NCI-H2029 (cell line): ENCODE data around the gene NTNG2.

ENCODE experiments used
- DNase-seq: peaks from one replicate; lab custom pipeline; 2025; lab: John Stamatoyannopoulos, UW

The NTNG2 gene

DNA sequence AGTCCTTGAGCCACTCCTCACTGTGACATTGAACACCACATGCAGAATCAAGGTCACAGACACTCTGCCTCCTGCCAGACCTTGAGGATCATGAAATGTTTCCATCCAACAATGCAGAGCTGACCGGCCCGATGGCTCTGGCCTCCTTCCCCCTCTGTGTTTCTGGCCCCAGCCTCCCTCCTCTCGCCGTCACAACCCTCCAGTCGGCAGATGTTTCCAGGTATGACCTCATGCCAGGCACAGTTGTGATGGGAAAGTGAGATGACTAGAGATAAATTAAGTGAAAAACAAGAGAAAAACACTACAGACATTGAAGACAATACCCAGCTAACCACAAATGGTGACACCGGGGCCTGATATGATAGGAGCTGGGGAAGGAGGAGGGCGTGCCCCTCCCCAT is 9.8 kb downstream of the NTNG2 start:
- peak; percentile 14 for DNase-seq

DNA sequence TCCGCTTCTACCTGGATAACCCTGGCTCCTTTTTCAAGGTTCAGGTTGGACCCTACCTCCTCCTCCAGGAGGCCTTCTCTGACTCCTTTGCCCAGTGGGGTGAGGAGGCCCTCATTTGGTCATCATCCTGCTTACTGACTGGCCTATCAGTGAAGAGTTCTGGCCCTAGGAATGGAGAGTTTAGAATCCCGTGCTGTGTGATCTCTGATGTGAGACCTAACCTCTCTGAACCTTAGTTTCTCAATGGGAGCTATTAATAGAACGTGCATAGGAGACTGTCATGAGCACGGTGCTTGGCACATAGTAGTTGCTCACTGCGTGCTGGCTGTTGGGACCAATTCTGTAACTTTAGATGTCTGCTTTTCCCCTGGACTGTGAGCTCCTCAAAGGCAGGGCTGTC is 10.3 kb downstream of the NTNG2 start:
- no peak for DNase-seq

DNA sequence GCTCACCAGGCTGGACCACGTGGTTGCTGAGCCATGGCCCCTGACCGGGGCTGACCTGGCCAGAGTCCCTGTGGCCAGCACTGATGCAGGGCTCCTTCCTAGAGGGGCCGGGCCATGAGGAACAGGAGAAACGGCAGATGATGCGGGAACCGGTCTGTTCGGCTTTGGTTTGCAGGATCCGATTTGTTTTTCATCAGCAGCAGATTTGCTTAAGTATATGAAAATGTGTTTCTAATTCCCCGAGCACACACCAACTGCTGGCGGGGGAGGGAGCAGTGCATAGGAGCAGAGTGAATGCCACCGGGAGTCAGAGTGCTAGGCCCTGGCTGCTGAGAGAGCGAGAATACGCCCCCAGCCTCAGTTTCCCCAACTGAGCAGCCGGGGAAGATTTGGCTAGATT is 13.6 kb downstream of the NTNG2 start:
- DNase-seq, result no peak

DNA sequence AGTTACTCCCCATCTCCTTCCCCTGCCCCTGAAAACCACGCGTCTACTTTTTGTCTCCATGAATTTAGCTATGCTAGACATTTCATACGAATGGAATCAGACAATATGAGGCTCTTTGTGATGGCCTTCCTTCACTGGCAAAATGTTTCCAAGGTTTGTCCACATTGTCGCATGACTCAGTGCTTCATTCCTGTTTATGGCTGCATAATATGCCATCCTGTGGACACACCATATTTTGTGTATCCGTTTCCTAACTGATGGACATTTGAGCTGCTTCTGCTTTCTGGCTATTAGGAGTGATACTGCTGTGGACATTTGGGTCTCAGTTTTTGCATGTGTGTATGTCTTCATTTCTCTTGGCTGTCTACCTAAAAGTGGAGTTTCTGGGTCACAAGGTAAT is 14.5 kb downstream of the NTNG2 start:
- DNase-seq, result no peak

DNA sequence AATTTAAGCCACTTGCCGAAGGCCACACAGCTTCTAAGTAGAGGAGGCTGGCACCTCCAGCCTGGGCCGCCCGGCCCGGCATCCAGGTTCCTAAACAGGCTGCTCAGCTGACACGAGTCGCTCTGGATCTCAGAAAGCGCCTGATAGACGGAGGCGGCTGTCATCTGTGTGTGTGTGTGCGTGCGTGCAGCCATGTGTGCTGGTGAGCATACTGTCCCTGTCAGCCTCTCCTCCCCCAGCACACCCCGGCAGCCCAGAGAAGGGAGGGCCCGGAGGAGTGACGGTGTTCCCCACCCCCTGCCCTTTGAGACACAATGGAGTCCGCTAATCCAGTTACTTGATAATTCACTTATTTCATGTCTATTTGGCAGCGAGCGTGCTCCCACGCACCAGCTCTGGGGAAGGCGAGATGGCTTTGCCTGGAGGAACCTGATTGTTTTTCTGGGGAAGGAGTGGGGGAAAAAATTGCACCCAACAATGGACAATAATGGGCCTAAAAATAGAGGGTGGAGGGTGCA is 20.0 kb downstream of the NTNG2 start:
- no peak for DNase-seq

DNA sequence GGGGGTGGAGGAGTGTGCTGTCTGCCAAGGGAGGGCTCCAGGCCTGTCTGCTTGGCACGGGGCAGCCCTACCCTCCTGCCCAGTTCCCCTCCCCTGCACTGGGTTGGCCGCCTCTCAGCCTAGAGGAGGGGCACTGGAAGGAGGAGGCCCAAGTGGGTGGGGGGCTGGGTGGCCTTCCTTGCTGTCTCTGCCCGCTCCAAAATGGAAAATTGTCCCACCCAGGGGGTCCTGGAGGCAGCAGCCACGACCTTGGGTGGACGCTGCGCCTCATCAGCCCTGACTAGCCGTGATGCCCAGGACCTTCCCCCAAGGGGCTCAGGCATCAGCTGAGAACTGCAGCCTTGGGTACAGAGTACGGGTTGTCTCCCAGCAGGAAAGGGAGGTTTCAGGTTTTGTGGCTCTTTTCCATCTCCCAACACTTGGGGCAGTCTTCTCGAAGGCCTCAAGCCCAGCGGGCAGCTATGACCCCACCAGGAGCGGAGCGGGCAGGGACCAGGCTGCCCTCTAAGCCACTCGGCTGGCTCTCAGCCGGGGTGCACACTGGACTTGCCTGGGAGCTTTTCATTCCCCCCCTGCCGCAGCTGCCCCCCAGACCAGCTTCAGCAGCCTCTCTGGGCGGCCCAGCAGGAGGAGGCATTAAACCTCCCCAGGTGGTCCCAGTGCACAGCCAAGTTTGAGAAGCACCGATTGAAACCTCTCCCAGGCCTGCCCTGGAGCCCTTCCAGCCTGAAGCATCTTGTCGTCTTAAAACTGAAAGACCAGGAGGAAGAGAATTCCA is 20.6 kb downstream of the NTNG2 start:
- no peak for DNase-seq

DNA sequence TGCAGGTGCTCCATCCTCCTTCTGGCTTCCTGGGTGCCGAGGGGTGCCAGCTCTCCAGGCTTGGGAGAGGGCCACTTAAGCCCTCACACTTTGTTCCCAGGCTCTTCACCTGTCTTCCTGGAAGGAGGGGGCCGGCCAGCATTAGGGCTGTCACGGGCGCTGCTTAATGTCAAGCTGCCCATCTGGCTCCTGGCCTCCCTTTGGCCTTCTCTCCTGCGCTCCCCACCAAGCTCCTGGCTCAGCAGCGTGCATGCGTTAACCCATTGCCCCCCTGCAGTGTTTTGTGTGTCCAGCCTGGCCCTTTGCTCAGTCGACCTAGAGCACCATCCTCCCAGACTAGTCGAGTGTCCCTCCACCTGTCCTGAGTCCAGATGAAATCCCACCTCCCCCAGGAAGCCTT is 21.3 kb downstream of the NTNG2 start:
- peak; percentile 44 for DNase-seq

DNA sequence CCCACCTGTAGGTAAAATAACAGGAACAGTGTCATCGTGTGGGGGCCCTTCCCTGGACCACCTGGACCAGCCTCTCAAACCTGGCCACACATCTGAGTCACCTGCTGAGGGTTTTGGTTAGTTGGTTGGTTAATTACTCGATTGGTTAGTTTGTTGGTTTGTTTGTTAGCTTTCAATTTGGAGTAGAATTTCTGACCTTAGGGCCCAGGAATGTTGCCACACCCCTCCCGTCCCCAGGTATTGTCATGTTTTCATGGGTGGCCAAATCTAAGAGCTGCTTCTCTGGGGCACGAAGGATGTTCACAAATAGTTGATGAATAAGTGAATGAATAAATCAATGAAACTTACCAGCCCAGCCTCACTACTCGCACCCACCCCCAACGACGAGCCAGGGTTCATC is 21.9 kb downstream of the NTNG2 start:
- DNase-seq, result no peak

DNA sequence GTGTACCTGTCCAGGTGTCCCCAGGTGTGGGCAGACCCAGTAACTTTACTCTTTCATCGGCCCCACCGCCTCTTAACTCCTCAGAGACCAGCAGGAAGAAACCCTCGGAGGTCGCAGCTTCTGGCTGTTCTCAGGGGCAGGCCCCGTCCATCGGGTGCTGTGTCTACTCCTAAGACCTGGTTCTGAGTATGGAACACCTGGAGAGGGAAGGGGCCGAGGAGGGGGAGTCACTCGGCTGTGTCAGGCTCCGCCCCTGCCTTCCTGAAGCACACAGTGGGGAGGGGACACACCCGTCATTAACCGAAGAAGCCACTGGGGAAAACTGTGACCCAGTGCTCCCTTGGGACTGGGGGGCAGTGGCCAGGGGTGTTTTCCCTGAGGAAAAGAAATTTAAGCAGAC is 22.3 kb downstream of the NTNG2 start:
- no peak for DNase-seq

DNA sequence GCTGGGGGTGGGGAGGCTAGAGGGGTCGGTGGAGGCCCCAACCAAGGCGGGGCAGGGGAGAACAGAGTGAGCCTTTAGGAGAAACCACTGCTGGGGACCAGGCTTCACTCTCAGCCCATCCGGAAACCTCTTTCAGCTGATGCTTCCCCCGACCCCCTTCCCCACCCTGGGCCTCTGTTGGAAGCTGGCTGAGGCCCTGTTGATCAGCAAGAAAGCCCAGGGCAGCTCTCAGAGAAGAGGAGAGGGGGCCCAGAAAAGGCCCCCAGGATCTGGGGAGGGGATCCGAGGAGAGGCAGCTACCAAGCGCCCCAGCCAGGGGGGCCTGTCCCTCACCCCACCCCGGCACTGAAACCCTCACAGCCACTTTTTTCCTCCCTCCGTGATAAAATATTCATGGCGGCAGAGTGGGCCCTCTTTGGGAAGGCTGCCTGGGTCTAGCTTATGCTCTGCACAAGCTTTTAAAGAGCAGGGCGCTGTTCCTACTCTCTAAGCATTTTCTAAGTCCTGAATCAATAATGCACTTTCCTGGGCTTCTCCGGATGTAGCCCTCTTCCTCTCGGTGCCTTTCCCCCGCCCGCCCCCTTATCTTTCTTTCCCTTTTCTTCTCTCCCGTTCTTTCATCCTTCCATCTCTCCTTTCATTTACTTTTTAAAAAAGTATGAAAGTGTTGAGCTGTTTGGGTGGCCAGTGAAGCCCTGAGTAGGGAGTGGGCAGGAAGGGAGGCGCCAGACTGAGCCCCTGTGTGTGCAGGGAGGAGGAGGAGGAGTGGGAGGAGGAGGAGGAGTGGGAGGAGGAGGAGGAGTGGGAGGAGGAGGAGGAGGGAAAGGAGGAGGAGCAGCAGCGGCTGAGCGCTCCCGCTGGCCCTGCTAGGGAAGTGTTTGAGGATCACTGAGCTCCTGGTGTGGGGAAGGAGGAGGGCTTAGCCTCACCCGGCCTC is 23.5 kb downstream of the NTNG2 start:
- no peak for DNase-seq

DNA sequence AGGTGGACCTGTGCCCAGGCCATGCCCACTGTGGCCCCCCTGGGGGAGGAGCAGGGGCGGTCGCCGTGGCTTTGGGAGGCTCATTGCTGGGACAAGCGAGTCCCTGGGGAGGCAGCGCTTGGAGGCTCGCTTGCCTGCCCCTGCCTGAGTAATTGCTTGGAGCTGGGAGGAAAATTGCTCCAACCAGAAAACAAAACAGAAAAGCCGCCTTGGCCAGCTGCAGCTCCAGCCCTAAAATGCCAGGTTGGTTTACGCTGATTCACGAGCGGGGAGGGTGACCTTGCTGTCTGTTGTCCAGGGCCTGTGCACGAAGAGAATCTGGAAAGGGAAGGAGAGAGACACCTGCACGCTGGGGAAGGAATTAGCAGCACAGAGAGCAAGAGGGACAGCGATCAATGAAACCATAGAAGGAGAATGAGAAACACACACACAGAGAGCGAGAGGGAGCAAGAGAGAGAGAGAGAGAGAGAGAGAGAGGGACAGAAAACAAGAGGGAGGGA is 25.3 kb downstream of the NTNG2 start:
- DNase-seq, result no peak

DNA sequence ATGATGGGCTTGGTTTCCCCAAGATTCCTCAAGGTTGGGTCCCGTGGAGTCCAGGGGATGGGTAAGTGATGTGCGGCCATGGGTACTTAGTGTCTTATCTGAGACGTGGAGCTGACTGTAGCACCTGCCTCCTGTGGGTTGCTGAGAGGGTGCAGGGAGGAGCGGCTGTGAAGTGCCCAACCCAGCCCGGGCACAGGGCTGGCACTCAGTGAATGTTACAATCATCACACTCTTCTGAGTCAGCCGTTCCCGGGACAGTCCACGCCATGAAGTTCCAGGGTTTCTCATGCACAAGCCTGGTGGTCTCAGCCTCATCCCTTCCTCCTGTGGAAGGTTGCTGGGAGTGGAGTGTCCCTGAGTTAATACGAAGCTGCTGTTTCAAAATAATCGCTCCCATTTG is 29.1 kb downstream of the NTNG2 start:
- DNase-seq, result no peak

DNA sequence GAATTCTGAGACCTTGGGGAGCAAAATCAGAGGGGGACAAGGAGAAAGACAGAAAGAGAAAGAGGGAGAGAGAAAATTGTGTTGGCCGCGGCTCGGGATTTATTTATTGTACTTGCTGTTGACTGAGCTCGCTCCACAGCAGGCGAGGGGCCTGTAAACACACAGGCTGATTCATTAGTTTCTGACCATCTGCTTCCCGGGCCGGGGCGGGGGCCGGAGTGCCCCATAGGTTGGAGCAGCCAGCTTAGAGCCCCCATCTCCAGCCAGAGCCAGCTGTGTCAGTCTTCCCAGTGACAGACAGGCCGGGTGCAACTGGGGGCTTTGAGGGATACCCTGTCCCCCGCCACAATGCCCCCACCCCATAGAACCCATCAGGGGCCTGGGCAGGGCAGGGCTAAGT is 30.9 kb downstream of the NTNG2 start:
- DNase-seq, result no peak

DNA sequence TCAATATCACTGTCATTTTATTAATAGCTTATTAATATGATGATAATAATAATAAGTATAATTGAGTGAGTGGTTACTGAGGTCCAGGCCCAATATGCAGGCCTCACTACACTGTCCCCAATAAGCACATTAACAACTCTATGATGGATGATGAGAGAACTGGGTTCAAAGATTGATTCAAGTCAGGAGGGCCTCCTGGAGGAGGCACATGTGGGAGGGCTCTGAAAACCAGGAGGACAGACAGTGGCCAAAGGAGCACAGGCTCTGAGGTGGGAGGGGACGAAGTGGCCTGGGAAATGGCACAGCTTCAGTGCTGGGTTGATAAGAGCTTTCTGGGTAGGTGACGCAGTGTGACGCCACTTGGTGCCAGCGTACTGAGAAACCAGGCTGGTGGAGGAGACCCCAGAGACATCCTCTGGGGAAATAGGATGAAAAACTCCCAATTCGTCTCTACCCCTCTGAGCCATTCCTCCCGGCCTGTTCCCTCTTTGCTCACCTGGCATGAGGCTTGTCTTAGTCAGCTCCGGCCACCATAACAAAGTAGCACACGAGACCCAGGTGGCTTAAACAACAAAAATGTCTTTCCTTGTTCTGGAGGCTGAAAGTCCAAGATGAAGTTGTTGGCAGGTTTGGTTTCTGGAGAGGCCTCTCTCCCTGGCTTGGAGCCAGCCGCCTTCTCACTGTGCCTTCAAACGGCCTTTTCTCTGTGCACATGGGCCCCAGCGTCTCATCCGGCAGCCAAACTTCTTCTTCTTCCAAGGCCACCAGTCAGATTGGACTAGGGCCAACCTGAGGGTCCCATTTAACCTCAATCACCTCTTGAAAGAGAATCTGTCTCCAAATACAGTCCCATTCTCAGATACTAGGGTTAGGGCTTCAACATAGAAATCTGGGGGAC is 31.6 kb downstream of the NTNG2 start:
- DNase-seq, result no peak

DNA sequence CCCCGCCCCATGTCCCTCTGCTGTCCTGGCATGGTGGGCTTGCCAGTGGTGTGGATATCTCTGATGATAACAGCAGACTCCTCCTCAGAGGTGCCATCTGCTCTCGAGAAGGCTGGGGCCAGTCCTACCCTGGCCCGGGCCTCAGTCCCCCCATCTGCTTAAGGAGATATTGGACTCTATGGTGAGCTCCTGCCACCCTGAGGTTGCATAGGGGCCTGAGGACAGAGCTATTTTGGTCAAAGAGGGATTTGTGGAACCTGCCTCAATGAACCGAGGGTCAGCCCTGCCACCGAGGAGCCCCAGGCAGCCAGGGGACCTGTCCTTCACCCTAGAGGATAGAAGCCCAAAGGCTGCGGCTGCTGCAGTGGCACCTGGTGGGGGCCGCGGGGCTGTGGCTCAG is 32.6 kb downstream of the NTNG2 start:
- no peak for DNase-seq

DNA sequence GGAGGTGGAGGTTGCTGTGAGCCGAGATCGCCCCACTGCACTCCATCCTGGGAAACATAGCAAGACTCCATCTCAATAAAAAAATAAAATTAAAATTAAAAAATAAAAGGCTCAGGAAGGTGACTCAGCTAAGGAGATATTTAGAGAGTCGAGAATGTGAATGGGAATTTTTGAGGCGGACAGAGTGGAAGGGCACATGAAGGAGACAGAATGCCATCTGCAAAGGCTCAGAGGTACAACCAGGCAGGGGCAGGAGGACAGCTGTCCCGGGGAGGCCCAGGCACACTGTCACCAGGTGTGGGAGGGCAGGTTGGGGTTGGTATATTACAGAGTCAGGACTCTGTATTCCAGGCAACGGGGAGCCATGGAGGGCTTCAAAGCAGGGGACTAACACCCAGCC is 35.5 kb downstream of the NTNG2 start:
- no peak for DNase-seq

DNA sequence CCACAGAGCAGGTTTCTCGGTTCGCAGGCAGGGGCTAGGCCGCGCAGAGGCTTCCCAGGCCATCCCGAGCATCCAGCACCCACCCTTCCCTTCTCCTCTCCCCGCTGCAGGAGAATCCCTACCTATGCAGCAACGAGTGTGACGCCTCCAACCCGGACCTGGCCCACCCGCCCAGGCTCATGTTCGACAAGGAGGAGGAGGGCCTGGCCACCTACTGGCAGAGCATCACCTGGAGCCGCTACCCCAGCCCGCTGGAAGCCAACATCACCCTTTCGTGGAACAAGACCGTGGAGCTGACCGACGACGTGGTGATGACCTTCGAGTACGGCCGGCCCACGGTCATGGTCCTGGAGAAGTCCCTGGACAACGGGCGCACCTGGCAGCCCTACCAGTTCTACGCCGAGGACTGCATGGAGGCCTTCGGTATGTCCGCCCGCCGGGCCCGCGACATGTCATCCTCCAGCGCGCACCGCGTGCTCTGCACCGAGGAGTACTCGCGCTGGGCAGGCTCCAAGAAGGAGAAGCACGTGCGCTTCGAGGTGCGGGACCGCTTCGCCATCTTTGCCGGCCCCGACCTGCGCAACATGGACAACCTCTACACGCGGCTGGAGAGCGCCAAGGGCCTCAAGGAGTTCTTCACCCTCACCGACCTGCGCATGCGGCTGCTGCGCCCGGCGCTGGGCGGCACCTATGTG is 36.1 kb downstream of the NTNG2 start:
- DNase-seq, result no peak

DNA sequence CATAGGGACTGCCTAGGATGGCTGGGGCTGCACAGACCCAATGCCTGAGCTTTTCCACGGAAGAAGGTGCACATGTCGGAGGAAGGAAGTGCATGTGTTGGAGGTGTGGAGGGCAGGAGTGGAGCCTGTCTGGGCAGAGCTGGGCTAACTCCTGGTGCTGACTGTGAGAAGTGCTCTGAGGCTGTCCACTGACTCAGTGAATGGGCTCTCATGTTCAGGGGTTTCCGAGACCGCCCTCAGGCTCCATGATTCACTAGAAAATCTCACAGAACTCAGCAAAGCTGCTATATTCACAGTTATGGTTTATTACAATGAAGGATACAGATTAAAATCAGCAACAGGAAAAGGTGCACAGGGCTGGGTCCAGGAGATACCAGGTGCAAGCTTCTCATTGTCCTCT is 37.2 kb downstream of the NTNG2 start:
- DNase-seq, result no peak

DNA sequence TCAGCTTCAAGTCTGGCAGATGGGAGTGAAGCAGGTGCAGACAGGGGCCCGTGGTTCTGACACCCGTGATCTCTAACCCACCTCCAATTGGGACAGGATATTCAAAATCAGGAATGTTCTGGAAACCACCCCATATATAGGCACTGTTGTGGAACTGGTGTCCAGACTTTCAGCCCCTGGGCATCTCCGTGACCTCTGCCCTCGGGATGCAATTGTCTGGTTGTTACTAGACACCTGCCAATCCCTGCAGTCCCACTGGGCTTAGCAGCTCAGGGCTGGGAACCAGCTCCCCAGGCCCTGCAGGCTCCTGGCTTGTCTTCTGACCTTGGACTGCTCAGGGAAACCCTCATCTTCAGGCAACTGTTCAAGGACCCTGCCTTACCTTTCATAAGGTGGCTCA is 38.8 kb downstream of the NTNG2 start:
- no peak for DNase-seq

DNA sequence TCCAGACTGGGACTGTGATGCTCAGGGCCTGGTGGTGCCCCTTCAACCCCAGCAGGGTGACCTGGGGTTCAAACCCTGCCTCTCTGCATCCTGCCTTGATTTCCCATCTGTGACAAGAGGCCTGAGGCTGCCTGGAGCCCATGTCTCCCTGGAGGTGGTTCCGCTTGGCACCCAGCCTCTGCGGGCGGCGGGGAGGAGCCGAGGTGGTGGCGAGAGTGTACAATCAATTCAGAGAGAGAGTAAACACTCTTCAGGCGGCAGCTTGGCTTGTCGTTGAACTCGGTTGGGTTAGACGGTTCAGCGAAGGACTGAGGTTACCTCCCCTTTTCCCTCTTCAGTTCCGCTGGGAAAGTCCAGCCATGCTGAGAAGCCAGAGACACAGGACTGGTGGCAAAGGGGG is 39.3 kb downstream of the NTNG2 start:
- peak; percentile 94 for DNase-seq
